GM18951 (cell line): ENCODE data around the gene TBC1D32.
"Not testable (repeated sequence)": the region's sequence is repeated elsewhere in the genome, so short reads cannot be mapped to it uniquely, and the experiment has no call there.

Source experiments
- POLR2A ChIP-seq: IDR thresholded peaks from 4 replicates; pipeline ENCODE4 v1.6.1; 2011; ENCODE audit warnings: mild to moderate bottlenecking; ENCODE audit not compliant: insufficient read length, insufficient read depth; ENCODE audit errors: extremely low read depth
- in situ Hi-C: fragments of 300-500 bp; cut with MboI; formaldehyde crosslinking; loops from one replicate; pipeline ENCODE4 v1.12.0; 2022; ENCODE audit warnings: low sequenced_read_pairs, mixed read lengths, inconsistent platforms; ENCODE audit not compliant: unreplicated experiment

TBC1D32 gene

DNA sequence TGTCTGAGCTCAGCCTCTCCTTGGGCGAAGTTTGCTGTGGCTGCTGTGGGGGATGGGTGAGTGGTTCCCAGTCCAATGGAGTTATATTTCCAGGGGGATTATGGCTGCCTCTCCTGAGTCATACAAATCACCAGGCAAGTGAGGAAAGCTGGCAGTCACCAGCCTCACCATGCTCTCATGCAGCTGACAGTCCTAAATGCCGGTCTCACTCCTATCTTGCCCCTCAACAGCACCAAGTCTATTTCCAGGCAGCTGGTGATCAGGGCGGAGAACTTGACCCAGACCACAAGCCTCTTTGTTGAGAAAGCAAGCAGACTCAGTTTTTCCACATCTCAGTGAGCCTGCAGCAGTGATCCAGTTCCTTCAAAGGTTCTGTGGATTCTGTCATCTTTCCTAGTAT is 98.9 kb downstream of the TBC1D32 start:
- no peak for TF ChIP-seq POLR2A
- in situ Hi-C loops = no loop called here

GRCh38 chr6:121223930-121224329 is 110.3 kb downstream of the TBC1D32 start:
- in situ Hi-C loops = no loop called here
- TF ChIP-seq POLR2A = no peak

- no peak for TF ChIP-seq POLR2A
- in situ Hi-C loops = no loop called here
These were observed 111.1 kb downstream of the TBC1D32 start for GRCh38 chr6:121223212-121223611.

GRCh38 chr6:121222656-121223055 is 111.6 kb downstream of the TBC1D32 start:
- in situ Hi-C loops = no loop called here
- no peak for TF ChIP-seq POLR2A

DNA sequence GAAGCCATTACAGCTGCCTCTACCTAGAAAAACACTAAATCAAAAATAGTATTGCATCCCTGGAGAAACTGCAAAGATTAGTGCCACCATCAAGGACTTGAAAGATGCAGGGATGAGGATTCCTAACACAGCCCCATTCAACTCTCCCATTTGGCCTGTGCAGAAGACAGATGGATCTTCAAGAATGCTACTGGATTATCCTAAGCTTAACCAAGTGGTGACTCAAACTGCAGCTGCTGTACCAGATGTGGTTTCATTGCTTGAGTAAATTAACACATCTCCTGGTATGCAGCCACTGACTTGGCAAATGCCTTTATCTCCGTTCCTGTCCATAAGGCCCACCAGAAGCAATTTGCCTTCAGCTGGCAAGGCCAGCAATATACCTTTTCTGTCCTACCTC is 117.4 kb downstream of the TBC1D32 start:
- TF ChIP-seq POLR2A = no peak
- in situ Hi-C loops = no loop called here

DNA sequence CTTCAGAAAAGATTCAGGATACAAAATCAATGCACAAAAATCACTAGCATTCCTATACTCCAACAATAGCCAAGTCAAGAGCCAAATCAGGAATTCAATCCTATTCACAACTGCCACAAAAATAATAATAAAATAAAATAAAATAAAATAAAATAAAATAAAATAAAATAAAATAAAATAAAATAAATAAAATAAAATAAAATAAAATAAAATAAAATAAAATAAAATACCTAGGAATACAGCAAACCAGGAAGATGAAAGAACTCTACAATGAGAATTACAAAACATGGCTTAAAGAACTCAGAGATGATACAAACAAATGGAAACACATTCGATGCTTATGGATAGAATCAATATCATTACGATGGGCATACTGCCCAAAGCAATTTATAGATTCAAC is 120.9 kb downstream of the TBC1D32 start:
- in situ Hi-C loops = not testable (repeated sequence)

DNA sequence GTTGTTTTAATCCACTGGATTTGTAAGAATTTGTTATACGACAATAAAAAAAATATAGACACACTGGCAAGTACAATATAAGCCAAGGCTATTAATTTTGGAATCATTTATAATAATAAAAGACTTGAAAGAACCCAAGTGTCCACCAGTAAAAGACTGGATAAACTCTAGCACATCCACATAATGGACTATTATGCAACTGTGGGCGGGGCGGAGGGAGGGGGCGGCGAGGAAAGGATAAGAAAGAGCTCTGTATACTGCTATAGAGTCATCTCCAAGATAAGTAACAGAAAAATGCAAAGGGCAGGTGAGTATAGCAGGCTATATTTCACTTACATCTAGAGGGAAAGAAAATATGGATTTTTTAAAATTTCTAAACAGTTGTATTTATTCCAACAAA is 123.3 kb downstream of the TBC1D32 start:
- in situ Hi-C loops = no loop called here
- no peak for TF ChIP-seq POLR2A

- TF ChIP-seq POLR2A = no peak
- in situ Hi-C loops = no loop called here
These were observed 128.7 kb downstream of the TBC1D32 start for GRCh38 chr6:121205569-121205968.

- TF ChIP-seq POLR2A = no peak
- in situ Hi-C loops = no loop called here
These were observed 133.2 kb downstream of the TBC1D32 start for GRCh38 chr6:121201105-121201504.

GRCh38 chr6:121196042-121196441 is 138.2 kb downstream of the TBC1D32 start:
- in situ Hi-C loops = not testable (repeated sequence)

- in situ Hi-C loops = no loop called here
- TF ChIP-seq POLR2A = no peak
These were observed 144.2 kb downstream of the TBC1D32 start for GRCh38 chr6:121190122-121190521.

GRCh38 chr6:121188356-121188755 is 145.9 kb downstream of the TBC1D32 start:
- TF ChIP-seq POLR2A = no peak
- in situ Hi-C loops = no loop called here

DNA sequence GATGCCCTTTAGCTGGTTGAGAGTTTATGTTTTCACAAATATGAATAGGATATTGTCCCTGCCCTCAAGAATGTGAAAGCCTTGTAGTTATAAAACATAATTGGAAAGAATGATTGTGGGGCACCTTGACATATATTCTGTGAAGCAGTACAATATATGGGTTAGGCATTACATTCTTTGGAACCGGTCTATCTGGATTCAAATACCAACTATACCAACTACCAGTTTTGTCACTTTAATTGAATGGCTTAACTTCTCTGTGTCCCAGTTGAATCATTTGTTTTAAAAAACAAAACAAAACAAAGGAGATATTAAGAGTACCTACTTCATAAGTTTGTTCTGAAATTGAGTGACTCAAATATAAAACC is 146.5 kb downstream of the TBC1D32 start:
- TF ChIP-seq POLR2A = no peak
- in situ Hi-C loops = no loop called here

DNA sequence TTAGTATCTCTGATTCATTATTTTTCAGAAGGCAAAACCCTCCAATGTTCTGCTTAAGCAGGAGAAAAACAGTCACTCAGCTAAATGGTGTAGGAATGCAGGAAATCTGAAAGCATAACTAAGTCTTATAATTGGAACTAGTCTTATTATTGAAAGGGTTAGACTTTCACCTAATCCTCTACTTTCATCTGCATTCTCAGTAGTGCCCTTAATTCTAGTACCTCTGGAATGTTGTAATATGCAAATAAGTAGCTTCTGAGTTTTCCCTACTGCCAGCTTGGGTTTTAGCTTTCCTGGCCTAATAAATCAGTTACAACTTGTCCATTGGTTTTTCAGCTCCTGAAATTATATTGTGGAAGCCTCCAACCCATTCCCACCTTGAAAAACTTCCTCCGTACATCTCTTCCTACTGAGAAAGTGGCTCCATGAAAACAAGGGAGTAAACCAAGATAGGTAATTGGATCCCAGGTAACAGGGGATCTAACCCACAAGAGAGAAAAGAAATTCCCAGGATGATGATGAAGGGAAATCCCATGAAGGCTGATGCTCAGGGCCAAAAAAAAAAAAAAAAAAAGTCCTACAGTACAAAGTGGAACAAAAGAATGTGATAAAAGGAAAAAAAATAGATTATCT is 147.0 kb downstream of the TBC1D32 start:
- no peak for TF ChIP-seq POLR2A
- in situ Hi-C loops = no loop called here

- no peak for TF ChIP-seq POLR2A
- in situ Hi-C loops = no loop called here
These were observed 150.5 kb downstream of the TBC1D32 start for GRCh38 chr6:121183742-121184141.
